ENCODE results near the gene NTRK1.

GRCh38 chr1:156885880-156886355 is 25.3 kb downstream of the NTRK1 start:
- no peak for TF ChIP-seq CTCF (IDR thresholded peaks at IDR 0.05)
- no peak for TF ChIP-seq EP300 (IDR thresholded peaks at IDR 0.05)

Data from stomach (tissue), 4 donors.